Right lung (tissue), 5 donors: ENCODE results near the gene SLC25A29. TPM values are rescaled to one million over a fixed set of nuclear protein-coding genes. Genes with fewer than 3 reads are reported as not detected.

ENCODE experiments used
- DNase-seq, 2 donors: peaks; one replicate each; pipeline ENCODE4 v3.0.0-alpha.2; 2013
- polyA plus RNA-seq, 5 donors: library from polyadenylated mRNA; unstranded; fragments of 120-200 nt; gene quantifications; one replicate each; pipeline versions ENCODE4 v1.2.1 to v1.2.3, GENCODE V29; 2013; ENCODE audit warnings: inconsistent platforms in 1 of 5, low replicate concordance in 1 of 5; ENCODE audit not compliant: insufficient read length in 5 of 5, insufficient read depth in 1 of 5

SLC25A29 gene
- polyA plus RNA-seq, 5 donors: 57.4 to 109 (median 90.8) TPM

DNA sequence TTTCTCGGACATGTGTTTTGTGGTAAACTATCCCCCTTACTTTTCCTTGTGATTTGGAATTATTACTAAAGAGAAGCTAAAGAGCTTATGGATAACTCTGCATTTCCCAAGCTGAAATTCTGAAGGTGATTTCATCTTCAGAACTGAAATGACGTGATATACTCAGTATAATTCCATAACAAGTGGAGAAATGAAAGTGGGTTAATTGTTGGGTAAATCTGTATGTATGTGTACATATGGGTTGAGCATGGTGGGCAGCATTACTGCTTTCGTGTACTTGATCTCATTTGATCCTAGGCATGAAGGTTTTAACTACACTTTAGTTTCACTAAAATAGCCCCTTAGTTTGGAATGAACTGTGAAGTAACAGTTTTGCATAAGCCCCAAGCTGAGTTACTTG, 63.2 kb downstream of the SLC25A29 start:
- no peak for DNase-seq

GRCh38 chr14:100241279-100241678, 65.0 kb downstream of the SLC25A29 start:
- no peak for DNase-seq

Other genes starting within 250 kb of the SLC25A29 start
- 100 to 1,000 TPM; 169 to 258 (median 211) TPM for gene EVL, start 241.0 kb downstream of the SLC25A29 start, polyA plus RNA-seq
- gene DEGS2, start 146.8 kb downstream of the SLC25A29 start, polyA plus RNA-seq: 1 to 10 TPM; 2.3 to 9.9 (median 5.8) TPM
- gene YY1, start 67.3 kb downstream of the SLC25A29 start, polyA plus RNA-seq: 100 to 1,000 TPM; 104 to 140 (median 120) TPM
- under 1 TPM in 2 of 5 donors, not detected in 3; 0.06 to 0.12 TPM for gene SLC25A47, start 16.9 kb upstream of the SLC25A29 start, polyA plus RNA-seq
- gene WDR25, start 70.0 kb upstream of the SLC25A29 start, polyA plus RNA-seq: 10 to 100 TPM in 4 of 5 donors, 1 to 10 TPM in 1; 8.7 to 11.7 (median 10.5) TPM